Renal cortex interstitium (tissue), 11 donors: ENCODE data around the gene ABCB8. TPM values are rescaled to one million over a fixed set of nuclear protein-coding genes. Genes with fewer than 3 reads are reported as not detected.
"Not testable (repeated sequence)": the region's sequence is repeated elsewhere in the genome, so short reads cannot be mapped to it uniquely, and the experiment has no call there.

Experiments
- DNase-seq, 11 donors: peaks; one replicate each; pipeline ENCODE4 v3.0.0-alpha.2; 2013; ENCODE audit warnings: low read depth in 9 of 11, low spot score in 4 of 11; ENCODE audit errors: extremely low read depth in 1 of 11
- polyA plus RNA-seq, 3 donors: library from polyadenylated mRNA; unstranded; fragments of 120-200 nt; gene quantifications; one replicate each; pipeline ENCODE4 v1.2.1, GENCODE V29; 2013; ENCODE audit not compliant: insufficient read length in 3 of 3

The ABCB8 gene
- polyA plus RNA-seq, 3 donors: 19.3 to 32.5 (median 26.9) TPM

DNA sequence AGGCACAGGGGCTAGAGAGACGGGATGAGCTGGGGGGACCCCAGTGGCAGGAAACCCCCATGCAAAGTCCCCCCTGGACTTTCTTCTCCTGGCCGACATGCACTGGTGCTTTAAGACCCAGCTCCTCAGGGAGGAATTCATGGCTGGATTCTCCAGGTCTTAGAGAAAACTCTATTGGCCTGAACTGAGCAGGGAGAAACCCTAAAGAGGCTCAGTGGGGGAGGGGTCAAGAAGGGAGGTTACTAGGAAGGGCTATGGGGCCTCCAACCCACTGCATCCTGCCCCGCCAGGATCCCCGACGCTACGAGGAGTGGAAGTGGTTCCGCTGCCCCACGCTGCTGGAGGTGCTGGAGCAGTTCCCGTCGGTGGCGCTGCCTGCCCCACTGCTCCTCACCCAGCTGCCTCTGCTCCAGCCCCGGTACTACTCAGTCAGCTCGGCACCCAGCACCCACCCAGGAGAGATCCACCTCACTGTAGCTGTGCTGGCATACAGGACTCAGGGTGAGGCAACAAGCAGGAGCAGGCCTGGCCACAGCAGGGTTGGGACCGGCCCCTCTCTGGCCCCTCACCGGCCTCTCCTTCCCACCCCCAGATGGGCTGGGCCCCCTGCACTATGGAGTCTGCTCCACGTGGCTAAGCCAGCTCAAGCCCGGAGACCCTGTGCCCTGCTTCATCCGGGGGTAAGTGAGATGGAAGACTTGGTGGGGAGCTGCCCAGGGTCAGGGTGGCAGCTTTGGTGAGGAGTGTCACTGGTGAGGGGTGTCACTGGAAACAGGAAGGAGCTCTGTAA, 17.7 kb upstream of the ABCB8 start:
- DNase-seq: peak in 1 of 11 donors; percentile 57

DNA sequence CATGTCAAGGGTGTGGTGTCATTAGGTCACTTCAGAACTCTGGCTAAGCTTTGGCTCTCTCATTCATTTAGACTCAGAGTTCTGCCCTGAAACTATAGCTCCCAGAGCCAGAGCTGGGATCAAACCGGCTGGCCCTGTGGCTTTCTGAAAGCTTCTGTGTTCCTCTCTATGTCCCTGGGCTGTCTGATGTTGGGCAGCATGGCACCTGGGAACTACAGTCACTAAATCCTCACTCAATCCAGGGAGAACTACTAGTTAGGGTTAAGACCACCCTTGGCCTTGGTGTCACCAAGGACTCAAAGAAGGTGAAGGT, 17.2 kb upstream of the ABCB8 start:
- DNase-seq: no peak

DNA sequence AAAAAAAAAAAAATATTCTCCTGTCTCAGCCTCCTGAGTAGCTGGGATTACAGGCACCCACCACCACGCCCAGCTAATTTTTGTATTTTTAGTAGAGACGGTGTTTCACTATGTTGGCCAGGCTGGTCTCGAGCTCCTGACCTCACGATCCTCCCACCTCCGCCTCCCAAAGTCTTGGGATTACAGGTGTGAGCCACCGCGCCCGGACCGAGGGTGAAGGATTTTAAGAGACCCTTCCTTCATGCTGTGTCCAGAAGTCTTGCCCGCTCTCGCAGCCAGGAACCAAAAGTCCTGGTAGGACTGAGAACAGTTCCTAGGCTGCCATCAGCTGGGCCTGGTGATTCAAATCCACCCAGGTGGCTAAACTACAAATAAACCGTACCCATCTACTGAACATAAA, 16.6 kb upstream of the ABCB8 start:
- DNase-seq: not testable (repeated sequence)

DNA sequence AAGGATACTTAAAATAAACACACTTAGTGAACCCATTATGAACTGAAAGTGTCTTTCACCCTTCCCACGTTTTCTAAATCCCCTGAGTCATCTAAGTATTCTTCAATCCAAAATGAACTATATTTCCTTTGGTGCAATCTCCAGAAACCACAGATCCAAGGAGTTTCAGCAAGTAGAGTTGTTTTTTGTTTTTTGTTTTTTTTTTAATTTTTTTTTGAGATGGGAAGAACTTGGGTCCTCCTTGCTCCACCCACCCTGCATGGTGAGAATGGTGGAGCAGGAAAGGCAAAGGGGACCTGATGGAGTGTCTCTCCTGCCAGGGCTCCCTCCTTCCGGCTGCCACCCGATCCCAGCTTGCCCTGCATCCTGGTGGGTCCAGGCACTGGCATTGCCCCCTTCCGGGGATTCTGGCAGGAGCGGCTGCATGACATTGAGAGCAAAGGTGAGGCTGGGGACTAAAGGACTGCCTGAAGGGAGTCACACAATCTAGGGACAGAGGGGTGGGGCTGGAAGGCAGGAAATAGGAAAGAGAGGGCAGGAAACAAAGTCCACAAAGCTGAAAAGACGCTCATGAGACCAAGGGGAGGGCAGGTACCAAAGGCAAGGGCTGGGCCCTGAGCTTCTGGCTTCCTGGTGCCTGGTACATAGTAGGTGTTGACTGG, 16.1 kb upstream of the ABCB8 start:
- DNase-seq: no peak

DNA sequence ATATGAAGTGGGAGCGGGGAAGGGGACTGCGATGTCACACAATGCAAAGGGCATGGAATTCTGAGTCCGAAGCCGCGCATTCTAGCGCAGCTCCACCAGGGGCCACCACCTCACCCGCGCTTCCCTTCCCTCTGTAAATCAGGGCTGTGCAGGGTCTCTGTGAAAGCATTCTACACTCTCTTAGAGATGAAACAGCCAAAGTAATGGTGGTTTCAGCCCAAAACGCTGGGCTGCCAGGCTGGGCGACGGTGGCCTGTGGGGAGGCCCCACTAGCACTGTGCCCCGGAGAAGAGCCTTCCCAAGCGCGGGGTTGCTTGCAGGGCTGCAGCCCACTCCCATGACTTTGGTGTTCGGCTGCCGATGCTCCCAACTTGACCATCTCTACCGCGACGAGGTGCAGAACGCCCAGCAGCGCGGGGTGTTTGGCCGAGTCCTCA, 15.3 kb upstream of the ABCB8 start:
- no peak for DNase-seq

DNA sequence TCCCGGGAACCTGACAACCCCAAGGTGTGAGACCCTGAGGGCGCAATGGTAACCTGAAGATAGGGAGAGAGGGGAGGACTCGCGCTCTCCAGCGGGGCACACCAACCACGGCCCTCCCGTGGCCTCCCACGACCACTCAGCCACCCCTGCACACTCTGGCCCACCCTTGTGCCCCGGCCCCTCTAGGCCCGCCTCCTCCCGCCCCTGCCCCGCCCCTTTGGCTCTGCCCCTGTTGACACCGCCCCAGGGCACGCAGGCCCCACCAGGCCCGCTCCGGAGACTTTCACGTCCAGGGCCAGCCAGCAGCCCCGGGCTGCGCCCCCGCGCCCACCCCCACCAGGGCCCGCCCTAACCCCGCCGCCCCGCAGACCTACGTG, 14.9 kb upstream of the ABCB8 start:
- DNase-seq: no peak

DNA sequence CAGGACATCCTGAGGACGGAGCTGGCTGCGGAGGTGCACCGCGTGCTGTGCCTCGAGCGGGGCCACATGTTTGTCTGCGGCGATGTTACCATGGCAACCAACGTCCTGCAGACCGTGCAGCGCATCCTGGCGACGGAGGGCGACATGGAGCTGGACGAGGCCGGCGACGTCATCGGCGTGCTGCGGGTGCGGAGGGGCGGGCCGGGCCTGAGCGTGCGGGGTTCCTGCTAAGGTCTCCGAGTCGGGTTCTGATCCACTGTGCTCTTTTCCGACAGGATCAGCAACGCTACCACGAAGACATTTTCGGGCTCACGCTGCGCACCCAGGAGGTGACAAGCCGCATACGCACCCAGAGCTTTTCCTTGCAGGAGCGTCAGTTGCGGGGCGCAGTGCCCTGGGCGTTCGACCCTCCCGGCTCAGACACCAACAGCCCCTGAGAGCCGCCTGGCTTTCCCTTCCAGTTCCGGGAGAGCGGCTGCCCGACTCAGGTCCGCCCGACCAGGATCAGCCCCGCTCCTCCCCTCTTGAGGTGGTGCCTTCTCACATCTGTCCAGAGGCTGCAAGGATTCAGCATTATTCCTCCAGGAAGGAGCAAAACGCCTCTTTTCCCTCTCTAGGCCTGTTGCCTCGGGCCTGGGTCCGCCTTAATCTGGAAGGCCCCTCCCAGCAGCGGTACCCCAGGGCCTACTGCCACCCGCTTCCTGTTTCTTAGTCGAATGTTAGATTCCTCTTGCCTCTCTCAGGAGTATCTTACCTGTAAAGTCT, 14.3 kb upstream of the ABCB8 start:
- peak in 7 of 11 donors; percentile 72 to 88 (median 84) for DNase-seq

DNA sequence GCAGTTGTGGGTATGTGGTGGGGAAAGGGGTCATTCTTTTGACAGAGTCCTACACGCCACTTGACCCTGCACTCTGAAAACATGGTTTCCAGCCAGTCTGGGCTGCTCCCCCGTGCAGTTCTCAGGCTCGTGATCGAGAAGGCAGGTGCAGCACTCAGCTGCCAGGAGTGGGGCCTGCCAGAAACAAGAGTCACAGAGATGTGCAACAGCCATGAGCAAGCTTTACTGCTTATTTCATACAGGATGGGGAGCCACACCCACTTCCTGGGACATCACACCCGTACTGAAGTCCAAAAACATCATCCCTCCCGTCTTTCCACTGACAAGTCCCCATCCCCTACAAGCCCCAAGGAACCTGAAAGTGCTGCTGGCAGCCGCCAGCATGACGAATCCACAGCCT, 13.3 kb upstream of the ABCB8 start:
- DNase-seq: no peak

DNA sequence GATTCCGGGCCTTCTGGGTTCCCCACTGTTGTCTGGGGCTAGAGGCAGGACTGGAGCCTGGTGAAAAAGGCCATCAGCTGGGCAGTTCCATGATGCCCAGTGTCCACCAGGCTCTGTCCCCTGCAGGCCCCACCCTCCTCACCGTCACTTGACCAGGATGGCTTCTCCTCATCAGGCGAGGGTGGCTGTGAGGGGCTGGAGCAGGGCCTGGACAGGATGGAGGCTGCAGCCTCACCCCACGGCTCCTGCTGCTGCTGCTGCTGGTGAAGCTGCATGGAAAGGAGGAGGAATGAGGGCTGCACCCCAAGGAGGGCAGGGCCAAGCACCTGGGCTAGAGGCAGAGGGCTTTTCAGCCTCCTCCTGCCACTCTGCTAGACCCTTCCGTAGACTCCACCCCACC, 12.3 kb upstream of the ABCB8 start:
- no peak for DNase-seq

DNA sequence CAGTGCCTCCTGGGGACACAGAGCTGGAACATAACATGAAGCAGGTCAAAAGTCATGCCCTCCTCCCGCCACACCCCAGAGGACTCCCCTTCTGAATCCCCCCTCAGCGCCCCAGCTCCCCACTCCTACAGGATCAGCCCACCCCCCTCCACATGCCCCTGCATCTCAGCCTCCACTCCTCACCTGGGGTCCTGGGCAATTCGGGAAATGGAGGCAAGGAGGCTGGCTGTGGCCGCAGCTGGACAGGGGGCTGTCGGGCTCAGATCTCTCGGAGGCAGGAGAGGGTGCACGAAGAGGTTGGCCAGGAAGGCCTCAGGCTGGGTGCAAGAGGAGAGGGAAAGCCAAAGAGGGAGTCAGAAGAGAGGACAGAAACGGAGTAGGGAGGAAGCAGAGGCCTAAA, 11.7 kb upstream of the ABCB8 start:
- no peak for DNase-seq

DNA sequence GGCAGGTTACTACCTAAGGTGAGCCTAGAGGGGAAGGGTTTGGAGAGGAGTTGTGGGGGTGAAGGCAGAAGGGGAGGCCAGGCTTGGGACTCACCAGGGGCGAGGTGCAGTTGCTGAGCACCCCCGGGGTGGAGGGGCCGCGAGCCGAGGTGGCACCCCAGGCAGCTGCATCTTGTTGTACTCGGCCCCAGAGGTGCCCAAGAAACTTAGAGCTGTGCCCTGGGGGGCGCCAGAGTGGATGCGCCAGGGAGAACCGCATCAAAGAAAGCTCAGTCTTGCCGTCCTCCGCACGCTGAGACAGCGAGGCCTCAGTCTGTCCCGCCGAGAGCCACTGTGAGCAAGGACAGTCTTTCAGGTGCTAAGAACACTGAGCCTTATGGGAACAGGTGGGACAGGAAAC, 11.3 kb upstream of the ABCB8 start:
- DNase-seq: no peak

DNA sequence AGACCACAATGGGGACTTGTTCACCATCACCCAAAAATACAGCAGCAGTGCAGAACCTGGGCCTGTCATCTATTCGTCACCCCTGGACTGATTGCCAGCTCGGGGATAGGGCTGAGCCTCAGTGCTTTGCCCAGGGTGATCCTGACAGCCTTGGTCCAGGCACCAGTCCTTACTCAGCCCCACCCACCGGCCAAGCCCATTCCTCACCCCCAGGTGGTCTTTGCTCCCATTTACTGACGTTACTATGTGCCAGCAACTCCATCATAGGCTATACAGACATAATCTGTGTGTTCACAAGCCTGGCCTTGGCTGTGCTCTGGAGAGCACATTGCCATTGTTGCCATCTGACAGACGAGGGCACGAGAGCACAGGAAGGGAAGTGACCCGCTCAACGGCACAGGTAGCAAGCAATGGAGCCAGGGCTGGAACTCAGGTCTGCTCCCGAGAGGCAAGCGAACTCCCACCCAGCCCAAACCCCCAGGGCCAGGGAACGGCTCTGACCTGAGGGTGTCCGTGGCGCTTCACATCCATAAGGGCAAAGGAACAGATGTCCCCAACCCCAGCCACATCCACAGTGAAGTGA, 10.8 kb upstream of the ABCB8 start:
- DNase-seq: no peak

DNA sequence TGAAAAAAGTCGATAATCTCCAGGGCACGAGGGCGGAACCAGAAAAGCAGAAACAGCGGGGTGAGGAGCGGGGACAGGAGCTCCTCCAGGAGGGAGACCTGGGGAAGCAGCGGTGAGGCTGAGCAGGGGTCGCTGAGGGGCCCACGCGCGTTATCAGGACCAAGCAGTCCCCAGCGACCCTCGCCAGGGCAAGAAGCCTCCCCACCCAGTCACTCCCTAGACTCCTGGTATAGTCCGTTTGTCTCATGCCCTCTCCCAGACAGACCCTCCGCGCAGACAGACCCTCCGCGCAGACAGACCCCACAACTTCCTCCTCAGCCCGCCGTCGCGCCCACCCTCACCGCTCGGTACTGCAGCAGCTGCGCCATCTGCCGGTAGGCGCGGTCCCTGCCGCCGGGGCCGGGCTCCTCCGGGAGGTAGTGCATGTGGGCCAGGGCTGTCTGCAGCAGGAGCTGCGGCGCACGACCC, 10.3 kb upstream of the ABCB8 start:
- no peak for DNase-seq

DNA sequence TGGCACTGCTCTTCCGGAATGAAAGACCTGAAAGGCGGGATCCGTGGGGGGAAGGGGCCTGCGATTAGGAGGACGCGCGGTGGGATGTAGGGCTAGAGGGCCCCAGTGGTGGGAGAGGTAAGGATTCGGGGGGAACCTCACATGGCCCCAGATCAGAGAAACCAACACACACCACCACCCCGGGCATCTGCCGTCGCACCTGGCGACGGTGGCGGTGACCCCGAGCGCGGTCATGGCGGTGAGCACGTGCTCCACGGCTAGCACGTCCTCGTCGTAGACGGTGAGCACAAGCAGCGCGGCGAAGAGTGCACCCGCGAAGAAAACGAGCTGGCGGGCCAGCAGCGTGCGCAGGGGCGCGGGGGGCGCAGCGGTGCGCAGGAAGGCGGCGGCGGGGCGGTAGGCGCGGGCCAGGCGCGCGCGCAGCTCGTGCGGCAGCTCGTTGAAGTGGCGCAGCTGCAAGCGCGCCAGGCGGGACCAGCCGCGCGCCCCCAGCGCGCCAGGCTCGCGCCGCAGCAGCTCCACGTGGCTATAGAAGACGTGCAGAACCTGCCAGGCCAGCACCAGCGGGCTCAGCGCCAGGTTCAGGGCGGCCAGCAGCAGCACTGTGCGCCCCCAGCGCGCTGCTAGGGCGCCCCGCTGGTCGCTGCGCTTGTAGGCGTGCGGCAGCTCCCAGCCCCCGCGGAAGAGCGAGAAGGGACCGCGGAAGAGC, 9.7 kb upstream of the ABCB8 start:
- DNase-seq: no peak

DNA sequence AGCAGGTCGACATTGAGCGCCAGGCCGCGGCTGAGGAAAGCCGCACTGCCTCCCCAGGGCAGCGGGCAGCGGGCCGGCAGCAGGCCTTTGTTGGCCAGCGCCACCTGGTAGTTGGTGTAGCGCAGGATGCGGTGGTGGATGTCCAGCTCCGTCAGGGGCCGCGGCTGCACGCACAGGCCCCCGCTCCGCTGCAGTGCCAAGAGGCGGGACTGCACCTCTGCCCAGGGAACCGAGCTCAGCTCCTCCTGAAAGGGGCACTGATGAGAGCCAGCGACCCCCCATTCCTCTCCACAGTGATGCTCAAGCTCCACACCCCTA, 9.2 kb upstream of the ABCB8 start:
- DNase-seq: no peak

DNA sequence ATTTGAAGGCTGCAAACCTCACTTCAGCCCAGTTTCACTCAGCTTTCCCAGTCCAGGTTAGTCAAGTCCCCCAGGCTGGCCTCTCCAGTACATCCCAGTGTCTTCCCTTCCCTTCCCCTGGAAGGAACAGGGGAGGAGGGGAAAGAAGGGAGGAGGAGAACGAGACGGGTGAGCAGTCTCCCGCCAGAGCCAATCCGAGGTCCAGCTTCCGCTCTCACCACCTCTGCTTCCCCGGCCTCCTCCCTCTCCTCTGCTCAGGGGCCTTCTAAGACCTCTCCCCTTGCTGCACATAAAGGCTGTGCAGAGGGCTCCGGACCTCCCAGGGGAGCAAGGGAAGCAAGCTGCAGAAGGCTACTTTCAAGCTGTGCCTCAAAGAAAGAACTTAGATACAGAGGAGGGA, 8.0 kb upstream of the ABCB8 start:
- no peak for DNase-seq

DNA sequence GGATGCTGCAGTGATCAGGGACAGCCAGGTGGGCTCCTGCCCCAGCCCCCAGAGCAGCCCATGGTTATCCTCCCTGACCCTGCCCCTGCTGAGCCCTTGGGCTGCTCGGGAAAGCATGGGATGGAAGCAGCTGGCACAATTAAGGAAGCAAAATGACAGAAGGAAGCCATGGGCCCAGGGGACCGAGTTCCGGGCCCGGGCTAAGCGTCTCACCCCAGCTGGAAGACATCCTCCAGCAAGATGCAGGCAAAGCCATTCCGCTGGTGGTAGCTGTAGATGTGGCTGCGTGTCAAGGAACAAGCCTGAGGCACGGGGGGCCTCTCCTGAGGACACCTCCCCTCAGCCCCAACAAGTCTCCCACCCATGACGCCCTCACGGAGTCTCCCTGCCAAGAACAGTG, 5.0 kb upstream of the ABCB8 start:
- DNase-seq: no peak

DNA sequence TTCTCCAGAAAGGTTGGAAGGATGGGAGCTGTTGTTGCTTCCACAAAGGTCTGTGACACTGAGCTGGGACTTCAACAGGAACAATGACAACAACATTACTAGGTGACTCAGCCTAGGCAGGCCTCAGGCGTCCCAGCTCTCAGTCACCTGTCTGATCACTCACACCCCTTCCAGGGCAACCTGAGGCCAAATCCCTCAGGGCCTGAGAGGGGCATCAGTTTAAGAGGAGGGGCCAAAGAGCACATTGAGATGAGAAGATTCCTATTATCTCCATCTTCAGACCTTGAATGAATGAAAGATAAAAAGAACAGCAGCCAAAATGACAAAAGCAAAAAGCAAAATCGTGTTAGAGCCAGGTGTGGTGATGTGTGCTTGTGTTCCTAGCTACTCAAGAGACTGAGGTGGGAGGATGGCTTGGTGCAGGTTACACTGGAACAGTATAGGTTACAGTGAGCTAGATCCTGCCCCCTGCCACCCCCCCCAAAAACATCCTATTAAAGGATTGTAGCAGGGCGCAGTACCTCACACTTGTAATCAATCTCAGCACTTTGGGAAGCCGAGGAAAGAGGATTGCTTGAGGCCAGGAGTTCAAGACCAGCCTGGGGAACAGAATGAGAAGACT, 3.7 kb upstream of the ABCB8 start, which contains the start of gene ATG9B:
ATG9B (minus strand) TSS at position 60 of the 622 bp plus-strand sequence. CDS start 71 bp downstream, outside the sequence.
- no peak for DNase-seq
